Caco-2 (cell line): ENCODE results near the gene PSKH1. TPM values are rescaled to one million over a fixed set of nuclear protein-coding genes. Genes with fewer than 3 reads are reported as not detected.
A peak's percentile ranks its signal among the peaks of the same experiment; 100 is the strongest.

Source experiments
- BruUV-seq: library from RNA; stranded (reverse); fragments of 400-500 nt; replicated peaks from 2 replicates; lab custom pipeline; 2021; lab: Mats Ljungman, UMichigan
- CTCF ChIA-PET: fragments of 300-600 bp; sonication (Branson Sonifier 250); formaldehyde crosslinking; loops from one replicate; lab custom pipeline; 2022; ENCODE audit warnings: antibody characterized with exemption; lab: Charles Lee
- POLR2A ChIA-PET: fragments of 300-600 bp; sonication (Branson Sonifier 250); formaldehyde crosslinking; loops from one replicate; lab custom pipeline; 2022; ENCODE audit warnings: antibody characterized with exemption; lab: Charles Lee
- DNase-seq, 2 experiments: peaks; one replicate each; pipeline versions ENCODE4 v3.0.0 to v3.0.0-alpha.2; 2020 to 2022
- H3K27me3 ChIP-seq: replicated peaks from 2 replicates; pipeline ENCODE4 v1.6.0; 2011; ENCODE audit warnings: low read length; ENCODE audit not compliant: control insufficient read depth, insufficient read depth
- H3K36me3 ChIP-seq: 2 replicates; pipeline ENCODE4 v1.5.1; 2011; ENCODE audit warnings: low read length; ENCODE audit not compliant: control insufficient read depth, insufficient read depth
- H3K4me1 ChIP-seq: fragments of 250-450 bp; sonication (Bioruptor Pico); 2 replicates; pipeline ENCODE4 v1.5.1; 2020; ENCODE audit warnings: mild to moderate bottlenecking
- H3K4me3 ChIP-seq: 2 replicates; pipeline ENCODE4 v1.5.1; 2011; ENCODE audit warnings: low read depth, mild to moderate bottlenecking, control low read depth, low read length
- H3K9me3 ChIP-seq: fragments of 250-450 bp; sonication (Bioruptor Pico); 2 replicates; pipeline ENCODE4 v1.5.1; 2020; ENCODE audit warnings: mild to moderate bottlenecking, moderate library complexity
- H3K27ac Mint-ChIP-seq: one replicate; pipeline ENCODE4 v1.8.0; 2022; ENCODE audit warnings: mixed read lengths; ENCODE audit not compliant: unreplicated experiment
- H3K27me3 Mint-ChIP-seq: one replicate; pipeline ENCODE4 v1.8.0; 2022; ENCODE audit warnings: mixed read lengths; ENCODE audit not compliant: insufficient read depth, unreplicated experiment
- H3K36me3 Mint-ChIP-seq: one replicate; pipeline ENCODE4 v1.8.0; 2022; ENCODE audit warnings: mild to moderate bottlenecking, mixed read lengths; ENCODE audit not compliant: insufficient read depth, unreplicated experiment
- H3K4me1 Mint-ChIP-seq: one replicate; pipeline ENCODE4 v1.8.0; 2022; ENCODE audit warnings: low read depth, mixed read lengths; ENCODE audit not compliant: unreplicated experiment
- H3K4me3 Mint-ChIP-seq: one replicate; pipeline ENCODE4 v1.8.0; 2022; ENCODE audit warnings: mild to moderate bottlenecking, moderate library complexity, mixed read lengths; ENCODE audit not compliant: unreplicated experiment
- H3K9me3 Mint-ChIP-seq: one replicate; pipeline ENCODE4 v1.8.0; 2022; ENCODE audit warnings: mixed read lengths; ENCODE audit not compliant: unreplicated experiment
- intact Hi-C: fragments of 100-400 bp; cut with micrococcal nuclease; formaldehyde crosslinking; loops from one replicate; pipeline ENCODE4 v1.10.0; 2022; ENCODE audit not compliant: unreplicated experiment
- total RNA-seq: library from RNA; stranded (reverse); gene quantifications from 2 replicates; pipeline ENCODE4 v1.2.3, GENCODE V29; 2022
- TF ChIP-seq, protein P1 (sequence below), 2 experiments: fragments of 200-600 bp in 1 of 2; IDR thresholded peaks; 1 replicate in 1 of 2; 2 replicates in 1 of 2; pipeline versions ENCODE4 v1.5.1 to v1.8.0; 2011 to 2022; ENCODE audit warnings: antibody characterized with exemption in 1 of 2, control low read depth in 1 of 2, inconsistent platforms in 1 of 2, low read depth in 1 of 2, low read length in 1 of 2, mild to moderate bottlenecking in 1 of 2, moderate library complexity in 1 of 2; ENCODE audit not compliant: insufficient read depth in 1 of 2, severe bottlenecking in 1 of 2, unreplicated experiment in 1 of 2

The PSKH1 gene
- total RNA-seq, 1 experiment from 2014 or later = 41.3 TPM

GRCh38 chr16:67943619-67944504 lies 50.8 kb downstream of the PSKH1 start, which contains the start of gene LCAT:
LCAT (minus strand) TSS chr16:67944120; CDS start chr16:67944101, 19 bp downstream.
- no peaks in the 10 kb centered on the region for H3K9me3 Mint-ChIP-seq
- H3K27me3 ChIP-seq = no peaks in the 10 kb centered on the region
- H3K36me3 ChIP-seq = peaks cover 4% of the 10 kb centered on the region
- TF ChIP-seq, protein P1, sequence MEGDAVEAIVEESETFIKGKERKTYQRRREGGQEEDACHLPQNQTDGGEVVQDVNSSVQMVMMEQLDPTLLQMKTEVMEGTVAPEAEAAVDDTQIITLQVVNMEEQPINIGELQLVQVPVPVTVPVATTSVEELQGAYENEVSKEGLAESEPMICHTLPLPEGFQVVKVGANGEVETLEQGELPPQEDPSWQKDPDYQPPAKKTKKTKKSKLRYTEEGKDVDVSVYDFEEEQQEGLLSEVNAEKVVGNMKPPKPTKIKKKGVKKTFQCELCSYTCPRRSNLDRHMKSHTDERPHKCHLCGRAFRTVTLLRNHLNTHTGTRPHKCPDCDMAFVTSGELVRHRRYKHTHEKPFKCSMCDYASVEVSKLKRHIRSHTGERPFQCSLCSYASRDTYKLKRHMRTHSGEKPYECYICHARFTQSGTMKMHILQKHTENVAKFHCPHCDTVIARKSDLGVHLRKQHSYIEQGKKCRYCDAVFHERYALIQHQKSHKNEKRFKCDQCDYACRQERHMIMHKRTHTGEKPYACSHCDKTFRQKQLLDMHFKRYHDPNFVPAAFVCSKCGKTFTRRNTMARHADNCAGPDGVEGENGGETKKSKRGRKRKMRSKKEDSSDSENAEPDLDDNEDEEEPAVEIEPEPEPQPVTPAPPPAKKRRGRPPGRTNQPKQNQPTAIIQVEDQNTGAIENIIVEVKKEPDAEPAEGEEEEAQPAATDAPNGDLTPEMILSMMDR (IDR thresholded peaks at IDR 0.05; ENCODE audit: insufficient read depth in 1 of 2, low read depth in 1 of 2, low read length in 1 of 2, severe bottlenecking in 1 of 2, unreplicated experiment in 1 of 2) = no peak
- no peak within 1 kb of the TSS for H3K27ac Mint-ChIP-seq
- H3K4me3 ChIP-seq = no peak within 1 kb of the TSS
- no peak for DNase-seq
- intact Hi-C loops = no loop called here
- H3K36me3 Mint-ChIP-seq = peaks cover 93% of the 10 kb centered on the region
- H3K4me3 Mint-ChIP-seq = no peak within 1 kb of the TSS
- H3K27me3 Mint-ChIP-seq = no peaks in the 10 kb centered on the region
- H3K9me3 ChIP-seq = no peaks in the 10 kb centered on the region
- BruUV-seq = no TSS peak
- peaks cover 6% of the 10 kb centered on the region for H3K4me1 Mint-ChIP-seq
- ChIA-PET POLR2A (interaction anchor here (0.6 kb wide), 1 partner anchor 249 kb away, joined by 6 read pairs; no protein-coding TSS in a partner anchor), CTCF (interaction anchor here (0.6 to 1.2 kb wide), 3 partner anchors 8 to 37 kb away, joined by 3 to 4 read pairs (median 4); no protein-coding TSS in a partner anchor)
- peaks cover 6% of the 10 kb centered on the region; the same call in 1 of the 2 replicates for H3K4me1 ChIP-seq

- POLR2A ChIA-PET = no interaction called here
- Histone ChIP-seq H3K4me3 (no peak overlapping the region), H3K9me3 (no peaks in the 10 kb centered on the region), H3K27me3 (no peaks in the 10 kb centered on the region), H3K36me3 (peaks cover 6% of the 10 kb centered on the region), H3K4me1 (peaks cover 6% of the 10 kb centered on the region; the same call in 1 of the 2 replicates)
- TF ChIP-seq, protein P1 (IDR thresholded peaks at IDR 0.05; ENCODE audit: insufficient read depth in 1 of 2, low read depth in 1 of 2, low read length in 1 of 2, severe bottlenecking in 1 of 2, unreplicated experiment in 1 of 2) = no peak
- no peak overlapping the region for H3K27ac Mint-ChIP-seq
- peaks cover 92% of the 10 kb centered on the region for H3K36me3 Mint-ChIP-seq
- H3K4me3 Mint-ChIP-seq = no peak overlapping the region
- H3K9me3 Mint-ChIP-seq = no peaks in the 10 kb centered on the region
- CTCF ChIA-PET = no interaction called here
- intact Hi-C loops = no loop called here
- DNase-seq = no peak
- H3K4me1 Mint-ChIP-seq = peaks cover 6% of the 10 kb centered on the region
- no peaks in the 10 kb centered on the region for H3K27me3 Mint-ChIP-seq
- BruUV-seq = TSS peak; percentile 17
Observed at GRCh38 chr16:67944690-67945391, 51.8 kb downstream of the PSKH1 start.

GRCh38 chr16:67945392-67945933 lies 52.4 kb downstream of the PSKH1 start:
- H3K36me3 ChIP-seq = peaks cover 6% of the 10 kb centered on the region
- TF ChIP-seq, protein P1 (IDR thresholded peaks at IDR 0.05; ENCODE audit: insufficient read depth in 1 of 2, low read depth in 1 of 2, low read length in 1 of 2, severe bottlenecking in 1 of 2, unreplicated experiment in 1 of 2) = no peak
- ChIA-PET POLR2A (no interaction called here), CTCF (no interaction called here)
- Mint-ChIP-seq H3K4me1 (peaks cover 6% of the 10 kb centered on the region), H3K9me3 (no peaks in the 10 kb centered on the region), H3K27me3 (no peaks in the 10 kb centered on the region), H3K4me3 (no peak overlapping the region), H3K36me3 (peaks cover 93% of the 10 kb centered on the region), H3K27ac (no peak overlapping the region)
- no TSS peak for BruUV-seq
- intact Hi-C loops = no loop called here
- H3K27me3 ChIP-seq = no peaks in the 10 kb centered on the region
- H3K4me1 ChIP-seq = peaks cover 6% of the 10 kb centered on the region; the same call in 1 of the 2 replicates
- no peaks in the 10 kb centered on the region for H3K9me3 ChIP-seq
- no peak for DNase-seq
- H3K4me3 ChIP-seq = no peak overlapping the region
